Thyroid gland (tissue), 4 donors: ENCODE measurements around the gene YPEL5. TPM values are rescaled to one million over a fixed set of nuclear protein-coding genes. Genes with fewer than 3 reads are reported as not detected.

ENCODE experiments used
- DNase-seq, 2 donors: peaks; one replicate each; pipeline ENCODE4 v3.0.0-alpha.2; 2019
- H3K27ac ChIP-seq, 3 donors: fragments of 200-600 bp; sonication (generic); 1 replicate in 2 of 3; 2 replicates in 1 of 3; pipeline ENCODE4 v1.5.1; 2016 to 2019; ENCODE audit warnings: mild to moderate bottlenecking in 1 of 3, moderate library complexity in 1 of 3
- H3K27me3 ChIP-seq: fragments of 200-600 bp; sonication (generic); one replicate; pipeline ENCODE4 v1.5.1; 2019
- H3K36me3 ChIP-seq, 2 donors: fragments of 200-600 bp; sonication (generic); one replicate each; pipeline ENCODE4 v1.5.1; 2016 to 2019
- H3K4me1 ChIP-seq, 2 donors: fragments of 200-600 bp; sonication (generic); one replicate each; pipeline ENCODE4 v1.5.1; 2017 to 2019
- H3K4me3 ChIP-seq, 3 donors: fragments of 200-600 bp; sonication (generic); replicated peaks in 1 of 3; 1 replicate in 2 of 3; 2 replicates in 1 of 3; pipeline ENCODE4 v1.5.1; 2016; ENCODE audit warnings: mild to moderate bottlenecking in 1 of 3
- H3K9me3 ChIP-seq: fragments of 200-600 bp; sonication (generic); one replicate; pipeline ENCODE4 v1.5.1; 2017
- CTCF ChIP-seq, 6 experiments: fragments of 200-600 bp in 3 of 6; fragments of 450-650 bp in 3 of 6; sonication (generic) in 3 of 6; IDR thresholded peaks; one replicate each; pipeline ENCODE4 v1.5.1; 2016 to 2019; ENCODE audit warnings: antibody characterized with exemption in 6 of 6, mild to moderate bottlenecking in 2 of 6, inconsistent platforms in 1 of 6, moderate library complexity in 1 of 6
- POLR2A ChIP-seq, 2 donors: fragments of 450-650 bp; IDR thresholded peaks; one replicate each; pipeline ENCODE4 v1.6.1; 2017; ENCODE audit warnings: antibody characterized with exemption in 2 of 2, mild to moderate bottlenecking in 2 of 2, moderate library complexity in 1 of 2
- WGBS, 2 donors: methylation state at CpG; one replicate each; pipeline ENCODE4 v1.1.5; 2017; 5-methylcytosine and 5-hydroxymethylcytosine counted together
- intact Hi-C: fragments of 100-400 bp; cut with DNase I; formaldehyde crosslinking; loops from one replicate; pipeline ENCODE4 v1.15.1; 2023
- total RNA-seq, 4 donors: library from RNA; depleted of rRNA; stranded (reverse); fragments of >200 nt; gene quantifications; one replicate each; pipeline ENCODE4 v1.2.3, GENCODE V29; 2016

Gene YPEL5
- total RNA-seq, 4 donors from 2014 or later = 74.7 to 129 (median 103) TPM

- no peak overlapping the region for H3K27ac ChIP-seq
- H3K36me3 ChIP-seq = peaks cover 4% of the 10 kb centered on the region in 2 donors
- TF ChIP-seq CTCF (IDR thresholded peaks at IDR 0.05) (peak; percentile 64 to 98 (median 83)), POLR2A (IDR thresholded peaks at IDR 0.05) (no peak)
- 17 to 22% methylated on average over 7 of the region's 7 CpGs for WGBS, 2 donors
- DNase-seq = peak; percentile 52 to 54
- H3K9me3 ChIP-seq = no peaks in the 10 kb centered on the region
- intact Hi-C loops = no loop called here
- no peak overlapping the region for H3K4me3 ChIP-seq
- H3K27me3 ChIP-seq = no peaks in the 10 kb centered on the region
- H3K4me1 ChIP-seq = peaks cover 3 to 4% of the 10 kb centered on the region in 2 donors
Observed at GRCh38 chr2:30165050-30165520, 18.3 kb downstream of the YPEL5 start.

- 55 to 63% methylated on average over 4 of the region's 4 CpGs for WGBS, 2 donors
- intact Hi-C loops = no loop called here
- H3K36me3 ChIP-seq = no peaks in the 10 kb centered on the region
- TF ChIP-seq CTCF (IDR thresholded peaks at IDR 0.05) (no peak), POLR2A (IDR thresholded peaks at IDR 0.05) (no peak)
- H3K4me1 ChIP-seq = peaks cover 3 to 4% of the 10 kb centered on the region in 2 donors
- DNase-seq = peak in 1 of 2 donors; percentile 15
- no peaks in the 10 kb centered on the region for H3K27me3 ChIP-seq
- H3K9me3 ChIP-seq = no peaks in the 10 kb centered on the region
- no peak overlapping the region for H3K27ac ChIP-seq
- no peak overlapping the region for H3K4me3 ChIP-seq
Observed at GRCh38 chr2:30165617-30166016, 18.8 kb downstream of the YPEL5 start.

GRCh38 chr2:30172627-30173026 lies 25.8 kb downstream of the YPEL5 start:
- WGBS, 2 donors = 100% methylated on average over 1 of the region's 1 CpG
- TF ChIP-seq POLR2A (IDR thresholded peaks at IDR 0.05) = no peak
- TF ChIP-seq CTCF (IDR thresholded peaks at IDR 0.05) = no peak
- intact Hi-C loops = no loop called here

GRCh38 chr2:30177440-30177839 lies 30.6 kb downstream of the YPEL5 start:
- 97 to 100% methylated on average over 3 of the region's 3 CpGs for WGBS, 2 donors
- intact Hi-C loops = no loop called here
- Histone ChIP-seq H3K27me3 (no peaks in the 10 kb centered on the region), H3K9me3 (no peaks in the 10 kb centered on the region), H3K4me3 (no peak overlapping the region), H3K27ac (peak overlapping the region in 1 of 3 donors; percentile 33), H3K36me3 (no peaks in the 10 kb centered on the region), H3K4me1 (peaks cover 0 to 17% of the 10 kb centered on the region in 2 donors)
- no peak for DNase-seq
- no peak for TF ChIP-seq POLR2A (IDR thresholded peaks at IDR 0.05)
- no peak for TF ChIP-seq CTCF (IDR thresholded peaks at IDR 0.05)

More at GRCh38 chr2:30172627-30173026, 25.8 kb downstream of the YPEL5 start:
- H3K27ac ChIP-seq = no peak overlapping the region
- H3K4me3 ChIP-seq = no peak overlapping the region
- no peaks in the 10 kb centered on the region for H3K27me3 ChIP-seq
- H3K36me3 ChIP-seq = no peaks in the 10 kb centered on the region
- DNase-seq = no peak
- H3K9me3 ChIP-seq = no peaks in the 10 kb centered on the region
- no peaks in the 10 kb centered on the region for H3K4me1 ChIP-seq

- Histone ChIP-seq H3K9me3 (no peaks in the 10 kb centered on the region), H3K27ac (peak overlapping the region; percentile 33 to 53 (median 47)), H3K36me3 (no peaks in the 10 kb centered on the region), H3K4me3 (no peak overlapping the region), H3K4me1 (peaks cover 0 to 17% of the 10 kb centered on the region in 2 donors), H3K27me3 (no peaks in the 10 kb centered on the region)
- DNase-seq = no peak
- 80 to 81% methylated on average over 4 of the region's 4 CpGs for WGBS, 2 donors
- intact Hi-C loops = no loop called here
- TF ChIP-seq CTCF (IDR thresholded peaks at IDR 0.05) (no peak), POLR2A (IDR thresholded peaks at IDR 0.05) (no peak)
Observed at GRCh38 chr2:30177956-30178355, 31.1 kb downstream of the YPEL5 start.
